HG03442 (cell line): ENCODE data around the gene PIP.
"Not testable (repeated sequence)": the region's sequence is repeated elsewhere in the genome, so short reads cannot be mapped to it uniquely, and the experiment has no call there.

ENCODE experiments used
- ATAC-seq: cut with Tn5 transposase; IDR thresholded peaks from one replicate; pipeline ENCODE4 v1.9.1; 2021; ENCODE audit warnings: mild to moderate bottlenecking, moderate library complexity; ENCODE audit not compliant: unreplicated experiment

Gene PIP

GRCh38 chr7:143131781-143132180, at the start of gene PIP:
Gene PIP (plus strand): TSS chr7:143132077. CDS start chr7:143132117, 40 bp downstream.
- no peak for ATAC-seq

GRCh38 chr7:143085109-143085508, 46.8 kb upstream of the PIP start:
- ATAC-seq, result no peak

- ATAC-seq, result not testable (repeated sequence)
Measured at GRCh38 chr7:143085610-143086009, 46.3 kb upstream of the PIP start.

- ATAC-seq, result not testable (repeated sequence)
Measured at GRCh38 chr7:143088549-143089231, 43.2 kb upstream of the PIP start.

GRCh38 chr7:143096146-143096545, 35.7 kb upstream of the PIP start:
- ATAC-seq, result no peak

GRCh38 chr7:143099579-143099978, 32.3 kb upstream of the PIP start:
- ATAC-seq, result not testable (repeated sequence)

- ATAC-seq, result no peak
Measured at GRCh38 chr7:143104759-143105158, 27.1 kb upstream of the PIP start.

GRCh38 chr7:143108019-143108418, 23.9 kb upstream of the PIP start:
- ATAC-seq, result not testable (repeated sequence)

- ATAC-seq, result no peak
Measured at GRCh38 chr7:143117395-143117794, 14.5 kb upstream of the PIP start.

GRCh38 chr7:143120691-143121405, 11.0 kb upstream of the PIP start:
- ATAC-seq, result no peak

GRCh38 chr7:143123326-143123725, 8.6 kb upstream of the PIP start:
- ATAC-seq, result not testable (repeated sequence)

GRCh38 chr7:143126146-143126545, 5.7 kb upstream of the PIP start:
- no peak for ATAC-seq

- no peak for ATAC-seq
Measured at GRCh38 chr7:143129051-143129450, 2.8 kb upstream of the PIP start.

- no peak for ATAC-seq
Measured at GRCh38 chr7:143129477-143129876, 2.4 kb upstream of the PIP start.

- ATAC-seq, result no peak
Measured at GRCh38 chr7:143130541-143130940, 1.3 kb upstream of the PIP start.

- ATAC-seq, result no peak
Measured at GRCh38 chr7:143147070-143147469, 15.2 kb downstream of the PIP start.

- ATAC-seq, result no peak
Measured at GRCh38 chr7:143148050-143148449, 16.2 kb downstream of the PIP start.

GRCh38 chr7:143148651-143149050, 16.8 kb downstream of the PIP start:
- ATAC-seq, result no peak

GRCh38 chr7:143150696-143151095, 18.8 kb downstream of the PIP start:
- not testable (repeated sequence) for ATAC-seq

GRCh38 chr7:143158617-143159016, 26.7 kb downstream of the PIP start:
- not testable (repeated sequence) for ATAC-seq

GRCh38 chr7:143171697-143172096, 39.8 kb downstream of the PIP start:
- no peak for ATAC-seq

- ATAC-seq, result no peak
Measured at GRCh38 chr7:143172354-143172753, 40.5 kb downstream of the PIP start.
